AG04450 (cell line): ENCODE data around the gene GFOD2. TPM values are rescaled to one million over a fixed set of nuclear protein-coding genes. Genes with fewer than 3 reads are reported as not detected.
A peak's percentile ranks its signal among the peaks of the same experiment; 100 is the strongest.

Source experiments
- CTCF ChIA-PET: fragments of 300-600, 350-600 bp; formaldehyde crosslinking; extraction: SDS; loops from one replicate; lab custom pipeline; 2022; ENCODE audit warnings: antibody characterized with exemption, inconsistent platforms; lab: Charles Lee
- POLR2A ChIA-PET: fragments of 350-600 bp; formaldehyde crosslinking; extraction: SDS; loops from one replicate; lab custom pipeline; 2021; ENCODE audit warnings: antibody characterized with exemption, inconsistent platforms; lab: Yijun Ruan, JAX
- DNase-seq: peaks from one replicate; pipeline ENCODE4 v3.0.0-alpha.2; 2011; ENCODE audit warnings: low read depth, low spot score
- H3K27ac ChIP-seq: one replicate; pipeline ENCODE4 v1.5.1; 2012; ENCODE audit warnings: low read depth, low read length, control low read depth
- H3K27me3 ChIP-seq: one replicate; pipeline ENCODE4 v1.6.0; 2012; ENCODE audit warnings: low read length; ENCODE audit not compliant: control insufficient read depth, insufficient read depth
- H3K4me3 ChIP-seq: 2 replicates; pipeline ENCODE4 v1.5.1; 2011; ENCODE audit warnings: mild to moderate bottlenecking, low read depth, low read length, control low read depth
- H3K9me3 ChIP-seq: 2 replicates; pipeline ENCODE4 v1.5.1; 2012; ENCODE audit warnings: low read length; ENCODE audit not compliant: control insufficient read depth, insufficient read depth
- CTCF ChIP-seq: IDR thresholded peaks from 2 replicates; pipeline ENCODE4 v1.5.1; 2011; ENCODE audit warnings: low read depth, low read length, control low read depth, inconsistent platforms
- polyA plus RNA-seq: library from polyadenylated mRNA; depleted of rRNA; stranded (reverse); fragments of >200 nt; gene quantifications from 2 replicates; pipeline ENCODE4 v1.2.3, GENCODE V29; 2011

GFOD2 gene
- polyA plus RNA-seq, 1 experiment: 11.1 TPM

- Histone ChIP-seq H3K4me3 (no peak overlapping the region), H3K27me3 (no peaks in the 10 kb centered on the region), H3K9me3 (no peaks in the 10 kb centered on the region), H3K27ac (peak overlapping the region; percentile 11)
- ChIA-PET POLR2A (interaction anchor here (0.7 kb wide), 1 partner anchor 78 kb away, joined by 7 read pairs; no protein-coding TSS in a partner anchor), CTCF (interaction anchor here (1.3 to 2.2 kb wide), 2 partner anchors 139 to 156 kb away, joined by 4 to 5 read pairs; no protein-coding TSS in a partner anchor)
- no peak for DNase-seq
- TF ChIP-seq CTCF: no peak
Observed at GRCh38 chr16:67677712-67678111, 41.4 kb downstream of the GFOD2 start.

- CTCF ChIA-PET: interaction anchor here (1.3 to 2.2 kb wide), 2 partner anchors 140 to 156 kb away, joined by 4 to 5 read pairs; no protein-coding TSS in a partner anchor
- POLR2A ChIA-PET: no interaction called here
- no peaks in the 10 kb centered on the region for H3K27me3 ChIP-seq
- no peak overlapping the region for H3K4me3 ChIP-seq
- no peak overlapping the region for H3K27ac ChIP-seq
- DNase-seq: no peak
- H3K9me3 ChIP-seq: no peaks in the 10 kb centered on the region
- TF ChIP-seq CTCF: no peak
Observed at GRCh38 chr16:67676939-67677338, 42.2 kb downstream of the GFOD2 start.

- no peak for TF ChIP-seq CTCF
- DNase-seq: no peak
- CTCF ChIA-PET: interaction anchor here (1.3 to 2.2 kb wide), 2 partner anchors 140 to 155 kb away, joined by 4 to 5 read pairs; no protein-coding TSS in a partner anchor
Observed at GRCh38 chr16:67676516-67676915, 42.6 kb downstream of the GFOD2 start.

GRCh38 chr16:67675999-67676398 lies 43.1 kb downstream of the GFOD2 start:
- Histone ChIP-seq H3K27ac (no peak overlapping the region), H3K4me3 (no peak overlapping the region), H3K27me3 (no peaks in the 10 kb centered on the region), H3K9me3 (no peaks in the 10 kb centered on the region)
- ChIA-PET CTCF (no interaction called here), POLR2A (no interaction called here)
- no peak for TF ChIP-seq CTCF
- no peak for DNase-seq

More at GRCh38 chr16:67676516-67676915, 42.6 kb downstream of the GFOD2 start:
- Histone ChIP-seq H3K27me3 (no peaks in the 10 kb centered on the region), H3K9me3 (no peaks in the 10 kb centered on the region), H3K4me3 (no peak overlapping the region), H3K27ac (no peak overlapping the region)
- POLR2A ChIA-PET: no interaction called here

- ChIA-PET CTCF (interaction anchor here (1.6 kb wide), 1 partner anchor 155 kb away, joined by 4 read pairs; no protein-coding TSS in a partner anchor), POLR2A (no interaction called here)
- Histone ChIP-seq H3K27ac (no peak overlapping the region), H3K9me3 (no peaks in the 10 kb centered on the region), H3K4me3 (no peak overlapping the region), H3K27me3 (no peaks in the 10 kb centered on the region)
- no peak for DNase-seq
- TF ChIP-seq CTCF: no peak
Observed at GRCh38 chr16:67675579-67675935, 43.6 kb downstream of the GFOD2 start.
